ENCODE measurements around the gene CEP20. TPM values are rescaled to one million over a fixed set of nuclear protein-coding genes. Genes with fewer than 3 reads are reported as not detected.
"Not testable (repeated sequence)": the region's sequence is repeated elsewhere in the genome, so short reads cannot be mapped to it uniquely, and the experiment has no call there.

CEP20 gene
- total and polyA plus RNA-seq, 8 donors = 22.7 to 44.6 (median 37.4) TPM

GRCh38 chr16:15932939-15933338 is 44.5 kb upstream of the CEP20 start:
- H3K9me3 ChIP-seq = no peaks in the 10 kb centered on the region
- TF ChIP-seq CTCF (IDR thresholded peaks at IDR 0.05) = no peak

GRCh38 chr16:15928261-15929104 is 40.1 kb upstream of the CEP20 start:
- no peak for TF ChIP-seq CTCF (IDR thresholded peaks at IDR 0.05)
- no peaks in the 10 kb centered on the region for H3K4me1 ChIP-seq
- DNase-seq (no peak), ATAC-seq (no peak)
- intact Hi-C loops (cut with DNase I) = no loop called here
- H3K4me3 ChIP-seq = no peak overlapping the region
- H3K36me3 ChIP-seq = no peaks in the 10 kb centered on the region
- H3K27ac ChIP-seq = no peak overlapping the region
- H3K27me3 ChIP-seq = no peaks in the 10 kb centered on the region
- no peaks in the 10 kb centered on the region for H3K9me3 ChIP-seq

More at GRCh38 chr16:15932939-15933338, 44.5 kb upstream of the CEP20 start:
- DNase-seq = no peak
- no peaks in the 10 kb centered on the region for H3K27me3 ChIP-seq
- H3K27ac ChIP-seq = no peak overlapping the region
- peaks cover 0 to 3% of the 10 kb centered on the region in 2 donors for H3K4me1 ChIP-seq
- H3K36me3 ChIP-seq = no peaks in the 10 kb centered on the region
- intact Hi-C loops (cut with DNase I) = no loop called here
- ATAC-seq = no peak
- no peak overlapping the region for H3K4me3 ChIP-seq

- H3K36me3 ChIP-seq = no peaks in the 10 kb centered on the region
- H3K4me3 ChIP-seq = no peak overlapping the region
- H3K9me3 ChIP-seq = no peaks in the 10 kb centered on the region
- H3K27me3 ChIP-seq = no peaks in the 10 kb centered on the region
- no peak overlapping the region for H3K27ac ChIP-seq
- ATAC-seq = no peak
- intact Hi-C loops (cut with DNase I) = no loop called here
- no peak for DNase-seq
- no peak for TF ChIP-seq CTCF (IDR thresholded peaks at IDR 0.05)
- H3K4me1 ChIP-seq = no peaks in the 10 kb centered on the region
These were observed 37.2 kb upstream of the CEP20 start for GRCh38 chr16:15925631-15926030.

- no peaks in the 10 kb centered on the region for H3K9me3 ChIP-seq
- no peak overlapping the region for H3K4me3 ChIP-seq
- H3K27ac ChIP-seq = no peak overlapping the region
- DNase-seq (no peak), ATAC-seq (no peak)
- no peaks in the 10 kb centered on the region for H3K4me1 ChIP-seq
- H3K36me3 ChIP-seq = no peaks in the 10 kb centered on the region
- intact Hi-C loops (cut with DNase I) = no loop called here
- no peak for TF ChIP-seq CTCF (IDR thresholded peaks at IDR 0.05)
- H3K27me3 ChIP-seq = no peaks in the 10 kb centered on the region
These were observed 36.6 kb upstream of the CEP20 start for GRCh38 chr16:15924996-15925395.

- no peaks in the 10 kb centered on the region for H3K36me3 ChIP-seq
- ATAC-seq = no peak
- no peaks in the 10 kb centered on the region for H3K9me3 ChIP-seq
These were observed 30.9 kb upstream of the CEP20 start for GRCh38 chr16:15919331-15919730.

GRCh38 chr16:15918314-15918713 is 29.9 kb upstream of the CEP20 start:
- H3K27me3 ChIP-seq; ATAC-seq; H3K9me3 ChIP-seq; H3K4me1 ChIP-seq; H3K27ac ChIP-seq; intact Hi-C loops (cut with DNase I); H3K36me3 ChIP-seq; DNase-seq; H3K4me3 ChIP-seq: not testable (repeated sequence)

More at GRCh38 chr16:15919331-15919730, 30.9 kb upstream of the CEP20 start:
- intact Hi-C loops (cut with DNase I) = no loop called here
- no peaks in the 10 kb centered on the region for H3K27me3 ChIP-seq
- H3K4me3 ChIP-seq = no peak overlapping the region
- peak in 1 of 4 donors; percentile 6 for DNase-seq
- no peaks in the 10 kb centered on the region for H3K4me1 ChIP-seq
- no peak for TF ChIP-seq CTCF (IDR thresholded peaks at IDR 0.05)
- H3K27ac ChIP-seq = no peak overlapping the region

All from left lung (tissue), 10 donors.